OCI-LY1 (cell line): Measurements from ENCODE around the gene MPP1.

Experiments
- H2AFZ ChIP-seq: fragments of 200-600 bp; sonication (generic), shearing (Covaris generic); 2 replicates; pipeline ENCODE4 v1.6.0; 2014; ENCODE audit warnings: antibody characterized with exemption, mild to moderate bottlenecking, low read length
- H3F3A ChIP-seq: fragments of 200-600 bp; sonication (generic), shearing (Covaris generic); 2 replicates; pipeline ENCODE4 v1.6.0; 2014; ENCODE audit warnings: mild to moderate bottlenecking, antibody characterized with exemption, low read length, moderate library complexity; ENCODE audit not compliant: insufficient read depth
- H3K27ac ChIP-seq: fragments of 200-600 bp; sonication (generic); 2 replicates; pipeline ENCODE4 v1.5.1; 2014; ENCODE audit warnings: low read length, mixed run types, mild to moderate bottlenecking, low read depth; ENCODE audit not compliant: poor library complexity, severe bottlenecking
- H3K27me3 ChIP-seq: fragments of 200-600 bp; sonication (generic); 2 replicates; pipeline ENCODE4 v1.6.0; 2014; ENCODE audit warnings: antibody characterized with exemption, mild to moderate bottlenecking, low read length, moderate library complexity; ENCODE audit not compliant: insufficient read depth
- H3K36me3 ChIP-seq: fragments of 200-600 bp; sonication (generic); 2 replicates; pipeline ENCODE4 v1.6.1; 2014; ENCODE audit warnings: mild to moderate bottlenecking, antibody characterized with exemption, low read length, moderate library complexity, mixed read lengths; ENCODE audit not compliant: insufficient read depth
- H3K4me1 ChIP-seq: fragments of 200-600 bp; sonication (generic); 2 replicates; pipeline ENCODE4 v1.5.1; 2014; ENCODE audit warnings: mild to moderate bottlenecking, low read length, moderate library complexity; ENCODE audit not compliant: insufficient read depth, severe bottlenecking
- H3K4me2 ChIP-seq: fragments of 200-600 bp; sonication (generic), shearing (Covaris generic); 2 replicates; pipeline ENCODE4 v1.6.1; 2014; ENCODE audit warnings: low read length
- H3K4me3 ChIP-seq: fragments of 200-600 bp; sonication (generic); 2 replicates; pipeline ENCODE4 v1.5.1; 2014; ENCODE audit warnings: low read length, low read depth, mild to moderate bottlenecking, mixed read lengths; ENCODE audit not compliant: poor library complexity, severe bottlenecking
- H3K79me2 ChIP-seq: fragments of 200-600 bp; shearing (Covaris generic); 2 replicates; pipeline ENCODE4 v1.6.1; 2016; ENCODE audit warnings: mixed run types, low read length, mixed read lengths; ENCODE audit not compliant: insufficient read depth
- H3K9ac ChIP-seq: fragments of 200-600 bp; sonication (generic), shearing (Covaris generic); 2 replicates; pipeline ENCODE4 v1.6.1; 2014; ENCODE audit warnings: mild to moderate bottlenecking, low read length, mixed read lengths
- H3K9me2 ChIP-seq: fragments of 200-600 bp; sonication (generic), shearing (Covaris generic); 2 replicates; pipeline ENCODE4 v1.6.1; 2014; ENCODE audit warnings: low read depth, mild to moderate bottlenecking, low read length, mixed read lengths
- H3K9me3 ChIP-seq: fragments of 200-600 bp; shearing (Covaris generic); 2 replicates; pipeline ENCODE4 v1.6.1; 2014; ENCODE audit warnings: low read length, mixed read lengths
- H4K20me1 ChIP-seq: fragments of 200-600 bp; sonication (generic), shearing (Covaris generic); 2 replicates; pipeline ENCODE4 v1.6.0; 2016; ENCODE audit warnings: mild to moderate bottlenecking, low read length; ENCODE audit not compliant: insufficient read depth
- CTCF ChIP-seq: fragments of 200-600 bp; sonication (generic), shearing (Covaris generic); IDR thresholded peaks from 2 replicates; pipeline ENCODE4 v1.5.1; 2017; ENCODE audit warnings: mild to moderate bottlenecking, antibody characterized with exemption, low read length, moderate library complexity, mixed read lengths
- EZH2 ChIP-seq: fragments of 200-600 bp; sonication (generic), shearing (Covaris generic); IDR thresholded peaks from 2 replicates; pipeline ENCODE4 v1.8.0; 2017; ENCODE audit warnings: borderline replicate concordance, mixed run types, mild to moderate bottlenecking, antibody characterized with exemption, low read length, moderate library complexity, mixed read lengths

Gene MPP1

DNA sequence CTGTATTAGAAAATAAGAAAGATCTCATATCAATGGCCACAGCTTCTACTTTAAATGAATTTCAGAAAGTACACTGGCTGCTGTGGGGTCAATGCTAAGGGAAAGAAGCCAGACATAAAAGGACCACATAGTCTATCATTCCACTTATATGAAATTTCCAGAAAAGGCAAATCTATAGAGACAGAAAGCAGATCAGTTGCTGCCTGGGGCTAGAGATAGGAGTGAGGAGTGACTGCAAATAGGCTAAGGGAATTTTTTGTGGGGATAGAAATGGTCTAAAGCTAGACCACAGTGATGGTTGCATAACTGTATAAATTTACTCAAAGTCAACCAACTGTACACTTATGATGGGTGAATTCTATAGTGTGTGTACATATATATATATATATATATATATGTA lies 62.7 kb downstream of the MPP1 start:
- no peak overlapping the region for H3K9ac ChIP-seq
- no peak overlapping the region for H2AFZ ChIP-seq
- H3K4me2 ChIP-seq = no peak overlapping the region
- H3K27ac ChIP-seq = no peak overlapping the region
- H3K4me1 ChIP-seq = no peaks in the 10 kb centered on the region
- TF ChIP-seq CTCF (no peak), EZH2 (no peak)
- no peaks in the 10 kb centered on the region for H4K20me1 ChIP-seq
- H3K9me3 ChIP-seq = no peaks in the 10 kb centered on the region
- no peaks in the 10 kb centered on the region for H3K9me2 ChIP-seq
- no peaks in the 10 kb centered on the region for H3F3A ChIP-seq
- no peaks in the 10 kb centered on the region for H3K27me3 ChIP-seq
- no peaks in the 10 kb centered on the region for H3K79me2 ChIP-seq
- H3K36me3 ChIP-seq = no peaks in the 10 kb centered on the region
- no peak overlapping the region for H3K4me3 ChIP-seq

DNA sequence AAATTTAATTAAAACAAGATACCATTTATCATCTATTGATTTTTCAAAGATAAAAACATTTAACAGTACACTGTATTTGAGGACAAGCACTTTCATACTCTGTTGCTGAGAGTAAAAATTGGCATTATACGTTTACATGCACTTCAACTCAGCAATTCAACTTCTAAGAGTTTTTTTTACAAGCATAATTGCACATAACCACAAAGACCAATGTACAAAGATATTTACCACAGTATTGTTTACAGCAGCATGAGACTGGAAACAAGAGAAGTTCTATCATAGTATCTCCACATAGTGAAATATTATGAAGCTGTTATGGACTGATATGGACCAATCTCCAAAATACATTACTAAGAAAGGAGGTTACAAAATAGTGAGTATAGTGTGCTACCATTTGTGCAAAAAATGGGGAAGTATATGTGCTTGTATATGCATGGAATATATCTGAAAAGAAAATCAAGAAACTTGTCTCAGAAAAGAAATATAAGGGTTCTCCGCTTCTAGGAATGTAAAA lies 65.3 kb downstream of the MPP1 start:
- Histone ChIP-seq H3K4me3 (no peak overlapping the region), H4K20me1 (no peaks in the 10 kb centered on the region), H2AFZ (no peak overlapping the region), H3K27ac (no peak overlapping the region), H3K9ac (no peak overlapping the region), H3K4me2 (no peak overlapping the region), H3K79me2 (no peaks in the 10 kb centered on the region), H3K4me1 (peaks cover 2% of the 10 kb centered on the region), H3K27me3 (no peaks in the 10 kb centered on the region), H3K9me2 (no peaks in the 10 kb centered on the region), H3K36me3 (no peaks in the 10 kb centered on the region), H3F3A (no peaks in the 10 kb centered on the region), H3K9me3 (no peaks in the 10 kb centered on the region)
- no peak for TF ChIP-seq CTCF
- no peak for TF ChIP-seq EZH2

- no peak overlapping the region for H3K4me2 ChIP-seq
- no peaks in the 10 kb centered on the region for H3K9me2 ChIP-seq
- no peak overlapping the region for H3K27ac ChIP-seq
- no peaks in the 10 kb centered on the region for H3K36me3 ChIP-seq
- H3K9me3 ChIP-seq = no peaks in the 10 kb centered on the region
- no peaks in the 10 kb centered on the region for H3K27me3 ChIP-seq
- no peaks in the 10 kb centered on the region for H3K79me2 ChIP-seq
- H4K20me1 ChIP-seq = no peaks in the 10 kb centered on the region
- H3K4me3 ChIP-seq = no peak overlapping the region
- H2AFZ ChIP-seq = no peak overlapping the region
- no peak overlapping the region for H3K9ac ChIP-seq
- no peak for TF ChIP-seq CTCF
- TF ChIP-seq EZH2 = no peak
- H3K4me1 ChIP-seq = peaks cover 12% of the 10 kb centered on the region
- H3F3A ChIP-seq = no peaks in the 10 kb centered on the region
These were observed 67.1 kb downstream of the MPP1 start for GRCh38 chrX:154738011-154738738.
